GM18505 (cell line): ENCODE measurements around the gene C11orf21.

Experiments
- ATAC-seq: cut with Tn5 transposase; IDR thresholded peaks from one replicate; pipeline ENCODE4 v1.9.1; 2021; ENCODE audit not compliant: unreplicated experiment
- POLR2A ChIP-seq: IDR thresholded peaks from 4 replicates; pipeline ENCODE4 v1.6.1; 2011; ENCODE audit warnings: borderline replicate concordance; ENCODE audit not compliant: insufficient read depth, insufficient read length; ENCODE audit errors: extremely low read depth

The C11orf21 gene

DNA sequence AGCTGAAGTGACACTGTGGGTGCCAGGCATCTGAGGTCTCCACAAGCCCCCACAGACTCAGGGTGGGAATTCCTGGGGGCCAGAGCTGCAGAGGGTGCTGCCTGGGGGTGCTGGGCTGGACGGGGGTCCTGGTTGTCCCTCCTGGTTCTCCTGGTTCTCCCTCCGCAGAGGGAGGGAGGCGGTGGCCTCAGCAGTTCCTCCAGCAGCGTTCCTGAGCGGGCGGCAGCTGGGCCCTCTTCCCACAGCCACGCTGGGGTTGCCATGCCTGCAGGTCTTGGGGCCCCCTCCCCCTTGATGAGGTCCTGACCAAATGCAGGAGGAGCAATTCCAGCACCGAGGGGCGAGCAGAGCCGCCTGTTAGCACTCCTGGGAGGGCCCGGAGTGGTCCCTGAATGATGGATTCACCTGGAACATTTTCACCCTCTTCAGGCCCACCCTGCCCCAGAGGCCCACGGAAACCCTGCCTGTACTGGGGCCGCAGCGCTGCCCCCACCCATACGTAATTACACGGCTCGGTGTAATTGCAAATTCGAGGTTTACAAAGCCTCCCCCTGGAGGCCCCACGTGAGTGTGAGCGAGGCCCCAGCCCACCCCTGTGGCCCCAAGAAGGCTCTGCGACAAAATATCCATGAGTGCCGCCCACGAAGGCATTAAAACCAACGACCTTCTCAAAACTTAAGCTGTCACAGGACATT is 635 bp downstream of the C11orf21 start:
- no peak for TF ChIP-seq POLR2A
- no peak for ATAC-seq

DNA sequence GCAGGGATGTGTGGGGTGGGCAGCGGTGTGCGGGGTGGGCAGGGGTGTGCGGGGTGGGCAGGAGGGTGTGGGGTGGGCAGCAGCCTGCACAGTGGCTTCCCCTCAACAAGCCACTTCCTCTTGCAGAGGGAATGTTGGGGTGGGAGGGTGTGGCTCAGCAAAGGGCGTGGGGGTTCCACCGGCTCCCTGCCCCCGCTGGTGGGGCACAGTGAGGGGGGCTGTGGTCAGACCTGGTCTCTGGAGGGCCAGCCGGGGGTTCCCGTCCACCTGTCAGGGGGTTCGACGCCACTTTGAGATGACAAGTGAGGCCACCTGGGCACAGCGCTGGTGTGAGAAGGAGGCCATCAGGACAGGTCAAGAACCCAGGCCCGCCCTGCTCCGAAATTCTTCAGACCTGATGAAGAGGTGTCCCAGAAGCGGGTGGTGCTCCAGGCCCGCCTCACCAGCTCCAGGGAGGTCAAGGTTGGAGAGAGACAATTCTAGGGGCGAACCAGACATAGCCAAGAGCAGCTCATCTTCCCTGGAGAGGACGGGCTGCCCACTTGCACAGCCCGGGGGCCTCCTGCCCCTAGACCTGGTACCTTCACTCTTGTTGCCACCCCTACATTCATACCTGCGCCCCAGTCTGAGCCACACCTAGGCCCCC is 1.3 kb downstream of the C11orf21 start:
- no peak for TF ChIP-seq POLR2A
- ATAC-seq, result no peak

GRCh38 chr11:2299773-2300172 is 1.9 kb downstream of the C11orf21 start:
- no peak for ATAC-seq
- TF ChIP-seq POLR2A, result no peak

DNA sequence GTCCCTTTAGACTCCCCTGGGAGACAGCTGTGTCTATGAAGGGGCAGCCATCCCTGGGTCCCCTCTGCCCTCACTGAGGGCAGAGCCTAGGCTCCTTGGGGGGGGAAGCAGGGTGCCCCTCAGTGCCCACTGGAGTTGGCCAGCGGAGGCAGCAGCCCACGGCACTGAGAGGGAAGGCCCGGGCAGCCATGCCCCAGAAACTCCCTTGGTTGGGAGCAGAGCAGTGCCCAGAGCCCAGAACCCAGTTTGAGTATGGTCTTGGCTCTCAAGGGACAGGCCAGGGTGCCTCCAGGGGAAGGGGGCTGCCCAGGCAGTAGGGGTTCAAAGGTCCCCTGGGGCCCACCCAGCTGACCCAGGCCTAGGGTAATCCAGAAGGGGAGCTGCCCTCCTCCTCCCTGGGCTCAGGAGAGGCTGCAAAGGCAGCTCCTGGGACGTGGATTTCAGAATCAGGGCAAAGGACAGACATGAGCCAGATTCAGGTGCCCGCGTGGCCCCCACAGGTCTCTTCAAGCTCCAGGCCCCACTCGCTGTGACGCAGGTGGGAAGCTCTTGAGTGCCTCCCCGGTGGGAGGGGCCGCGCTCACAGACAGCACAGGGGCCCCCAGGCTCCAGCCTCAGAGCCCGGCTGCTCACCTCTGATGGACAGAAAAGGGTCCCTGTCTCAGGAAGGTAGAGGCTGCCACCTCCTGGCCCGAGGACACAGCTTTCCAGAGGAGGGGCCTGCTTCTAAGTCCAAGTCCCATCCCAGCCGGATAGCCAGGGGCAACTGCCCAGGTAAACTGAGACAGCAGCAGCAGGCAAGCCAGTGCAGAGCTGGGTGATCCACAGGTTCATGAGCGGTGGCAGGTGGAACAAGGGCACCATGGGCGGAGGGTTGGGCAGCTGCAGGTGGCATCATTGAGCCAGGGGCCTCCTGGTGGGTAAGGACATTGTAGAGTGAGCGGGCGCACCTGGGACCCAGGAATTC is 2.6 kb downstream of the C11orf21 start:
- ATAC-seq, result no peak
- TF ChIP-seq POLR2A, result no peak

- no peak for ATAC-seq
- TF ChIP-seq POLR2A, result no peak
Measured at GRCh38 chr11:2298131-2298794, 3.5 kb downstream of the C11orf21 start.

- no peak for TF ChIP-seq POLR2A
- no peak for ATAC-seq
Measured at GRCh38 chr11:2297623-2298030, 4.1 kb downstream of the C11orf21 start.

- no peak for ATAC-seq
- no peak for TF ChIP-seq POLR2A
Measured at GRCh38 chr11:2296913-2297622, 4.7 kb downstream of the C11orf21 start.

- ATAC-seq, result no peak
- TF ChIP-seq POLR2A, result no peak
Measured at GRCh38 chr11:2295971-2296912, 5.5 kb downstream of the C11orf21 start.

GRCh38 chr11:2294926-2295290 is 6.8 kb downstream of the C11orf21 start:
- ATAC-seq, result no peak
- no peak for TF ChIP-seq POLR2A

- no peak for ATAC-seq
- no peak for TF ChIP-seq POLR2A
Measured at GRCh38 chr11:2293984-2294925, 7.5 kb downstream of the C11orf21 start.
